ENCODE data around the gene PDYN. TPM values are rescaled to one million over a fixed set of nuclear protein-coding genes. Genes with fewer than 3 reads are reported as not detected.

PDYN gene
- total RNA-seq, 4 donors from 2014 or later: not detected

DNA sequence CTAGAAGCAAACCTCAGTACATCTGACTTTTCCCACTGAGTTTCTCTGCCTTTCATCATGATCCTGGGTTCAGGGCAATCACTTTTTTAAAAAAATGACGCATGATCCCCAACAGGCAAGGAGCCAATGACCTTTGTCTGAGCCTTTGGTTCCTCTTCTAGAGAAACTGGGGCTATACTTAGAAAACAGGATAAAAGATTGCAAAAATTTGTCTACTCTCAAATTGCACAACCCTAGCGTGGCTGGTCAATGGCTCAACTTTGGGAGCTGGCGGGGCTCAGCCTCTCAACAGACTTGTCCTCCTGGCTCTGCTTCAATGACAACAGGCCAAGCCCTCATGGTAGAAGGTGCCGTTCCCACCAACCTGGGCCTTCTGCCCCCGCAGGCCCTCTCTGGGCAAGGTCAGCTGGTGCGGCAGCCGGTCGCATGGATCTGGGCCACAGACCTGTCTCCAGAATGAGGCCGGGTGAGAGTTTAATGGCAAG, 48.7 kb downstream of the PDYN start:
- Histone ChIP-seq H3K27ac (no peak overlapping the region), H3K9me3 (no peaks in the 10 kb centered on the region), H3K27me3 (no peaks in the 10 kb centered on the region), H3K4me1 (peaks cover 13 to 23% of the 10 kb centered on the region in 2 donors), H3K4me3 (replicated peaks in 1 of 3) (no peak overlapping the region), H3K36me3 (no peaks in the 10 kb centered on the region)
- peak; percentile 14 for DNase-seq
- intact Hi-C loops (cut with DNase I): no loop called here
- 64 to 82% methylated on average over 8 to 9 of the region's 9 CpGs for WGBS, 2 donors
- TF ChIP-seq, protein P1, sequence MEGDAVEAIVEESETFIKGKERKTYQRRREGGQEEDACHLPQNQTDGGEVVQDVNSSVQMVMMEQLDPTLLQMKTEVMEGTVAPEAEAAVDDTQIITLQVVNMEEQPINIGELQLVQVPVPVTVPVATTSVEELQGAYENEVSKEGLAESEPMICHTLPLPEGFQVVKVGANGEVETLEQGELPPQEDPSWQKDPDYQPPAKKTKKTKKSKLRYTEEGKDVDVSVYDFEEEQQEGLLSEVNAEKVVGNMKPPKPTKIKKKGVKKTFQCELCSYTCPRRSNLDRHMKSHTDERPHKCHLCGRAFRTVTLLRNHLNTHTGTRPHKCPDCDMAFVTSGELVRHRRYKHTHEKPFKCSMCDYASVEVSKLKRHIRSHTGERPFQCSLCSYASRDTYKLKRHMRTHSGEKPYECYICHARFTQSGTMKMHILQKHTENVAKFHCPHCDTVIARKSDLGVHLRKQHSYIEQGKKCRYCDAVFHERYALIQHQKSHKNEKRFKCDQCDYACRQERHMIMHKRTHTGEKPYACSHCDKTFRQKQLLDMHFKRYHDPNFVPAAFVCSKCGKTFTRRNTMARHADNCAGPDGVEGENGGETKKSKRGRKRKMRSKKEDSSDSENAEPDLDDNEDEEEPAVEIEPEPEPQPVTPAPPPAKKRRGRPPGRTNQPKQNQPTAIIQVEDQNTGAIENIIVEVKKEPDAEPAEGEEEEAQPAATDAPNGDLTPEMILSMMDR (IDR thresholded peaks at IDR 0.05): no peak
- no peak for TF ChIP-seq POLR2A (IDR thresholded peaks at IDR 0.05)

DNA sequence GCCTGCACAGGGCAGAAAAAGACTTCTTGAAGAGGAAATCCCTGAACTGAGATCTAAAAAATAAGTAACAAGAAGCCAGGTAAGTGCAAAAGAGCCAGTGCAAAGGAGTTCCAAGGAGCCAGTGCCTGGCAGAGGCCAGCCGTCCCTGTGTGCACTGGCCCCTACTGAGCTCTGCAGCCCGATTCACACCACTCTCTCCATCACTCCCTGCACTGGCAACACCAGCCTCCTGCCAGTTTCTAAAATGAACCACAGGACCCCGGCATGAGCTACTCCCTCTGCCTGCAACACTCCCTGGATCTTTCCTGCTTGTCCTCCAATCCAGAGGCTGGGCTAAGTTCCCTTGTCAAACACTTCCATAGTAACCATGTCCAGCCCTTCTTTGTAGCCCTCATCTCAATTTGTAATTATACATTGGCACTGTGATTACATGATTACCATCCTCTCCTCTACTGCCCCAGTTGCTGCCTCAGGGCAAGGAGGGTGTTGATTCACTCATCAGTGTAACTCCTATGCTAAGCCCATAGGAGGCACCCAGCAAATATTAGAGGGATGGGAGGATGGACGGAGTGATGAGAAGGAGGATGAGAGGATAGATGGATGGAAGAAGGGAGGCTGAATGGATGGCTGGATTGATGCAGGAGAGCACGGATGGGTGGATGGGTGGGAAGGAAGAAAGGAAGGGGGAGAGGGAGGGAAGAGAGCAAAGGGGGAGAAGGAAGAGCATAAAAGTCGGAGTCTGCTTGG, 49.3 kb downstream of the PDYN start:
- WGBS, 2 donors: 75 to 77% methylated on average over 6 of the region's 6 CpGs
- TF ChIP-seq, protein P1 (IDR thresholded peaks at IDR 0.05): no peak
- TF ChIP-seq POLR2A (IDR thresholded peaks at IDR 0.05): no peak
- H3K36me3 ChIP-seq: no peaks in the 10 kb centered on the region
- H3K4me3 ChIP-seq (replicated peaks in 1 of 3): no peak overlapping the region
- H3K27ac ChIP-seq: no peak overlapping the region
- no peaks in the 10 kb centered on the region for H3K27me3 ChIP-seq
- no peak for DNase-seq
- no peaks in the 10 kb centered on the region for H3K9me3 ChIP-seq
- H3K4me1 ChIP-seq: peaks cover 9 to 19% of the 10 kb centered on the region in 2 donors
- intact Hi-C loops (cut with DNase I): no loop called here

DNA sequence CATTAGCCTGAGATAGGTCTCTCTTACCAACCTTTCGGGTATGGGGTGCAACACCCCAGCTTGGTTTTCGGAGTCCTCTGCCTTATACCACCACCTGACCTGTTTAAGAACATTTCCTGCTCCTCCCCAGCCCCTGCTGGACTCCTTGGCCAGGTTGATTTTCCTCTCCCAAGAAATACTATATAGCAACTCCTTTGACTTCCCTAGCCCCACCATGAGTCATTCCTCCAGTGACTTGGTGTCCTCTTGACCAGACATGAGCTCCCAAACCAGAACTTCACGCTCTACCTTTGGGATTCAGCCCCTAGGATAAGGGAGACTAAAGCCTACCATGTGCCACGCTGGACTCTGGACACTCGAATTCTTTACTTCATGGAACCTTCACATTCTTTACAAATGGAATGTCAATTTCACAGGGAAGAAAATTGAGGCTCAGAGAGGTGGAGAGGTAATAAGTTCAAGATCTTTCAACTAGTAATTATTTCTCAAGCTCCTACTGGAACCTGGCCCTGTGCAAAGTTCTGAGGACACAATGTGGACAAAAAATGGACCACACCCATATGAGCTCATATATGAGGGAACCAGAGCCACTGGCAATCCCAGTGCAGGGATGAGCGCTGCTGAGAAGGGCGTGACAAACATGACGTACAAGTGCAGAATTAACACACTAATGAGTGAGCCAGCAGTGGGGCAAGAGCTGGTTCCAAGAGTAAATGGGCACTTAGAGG, 50.4 kb downstream of the PDYN start:
- peaks cover 6 to 16% of the 10 kb centered on the region in 2 donors for H3K4me1 ChIP-seq

DNA sequence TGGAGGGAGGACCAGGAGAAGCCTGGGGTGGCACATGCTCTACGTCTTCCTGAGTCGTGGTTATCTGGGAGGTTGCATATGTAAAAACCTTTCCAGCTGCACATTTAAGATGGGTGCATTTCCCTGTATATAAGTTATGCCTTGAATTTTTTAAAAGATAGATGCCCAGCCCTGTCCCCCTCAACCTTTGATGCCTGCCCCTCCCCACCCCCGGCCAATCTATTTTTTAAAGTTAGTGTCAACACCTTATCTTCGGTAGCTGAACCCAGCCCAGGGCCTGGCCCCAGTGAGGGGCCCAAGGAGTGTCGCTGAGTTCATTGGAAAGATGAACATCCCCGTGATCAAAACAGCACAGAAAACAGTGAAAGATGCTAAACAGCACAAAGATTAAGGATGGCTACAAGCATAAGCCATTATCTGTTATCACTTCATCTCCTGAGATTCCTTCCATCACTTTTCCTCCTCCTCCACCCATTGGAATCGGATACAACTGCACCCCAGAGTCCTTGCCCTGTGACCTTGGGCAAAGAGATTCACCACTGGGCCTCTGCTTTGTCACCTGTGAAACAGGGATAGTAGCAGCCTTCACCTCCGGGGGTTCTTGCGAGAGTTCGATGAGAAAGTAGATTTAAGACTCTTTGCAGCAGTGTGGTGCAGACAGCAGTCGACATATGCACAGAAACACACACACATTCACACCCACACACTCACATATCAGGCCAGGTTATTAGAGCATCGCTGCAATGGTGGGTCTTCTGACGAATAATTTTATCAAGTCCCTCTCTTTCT, 51.2 kb downstream of the PDYN start:
- Histone ChIP-seq H3K4me3 (replicated peaks in 1 of 3) (no peak overlapping the region), H3K4me1 (peaks cover 6 to 16% of the 10 kb centered on the region in 2 donors), H3K9me3 (no peaks in the 10 kb centered on the region), H3K27me3 (no peaks in the 10 kb centered on the region), H3K27ac (no peak overlapping the region), H3K36me3 (no peaks in the 10 kb centered on the region)
- 84 to 88% methylated on average over 13 of the region's 13 CpGs for WGBS, 2 donors
- TF ChIP-seq POLR2A (IDR thresholded peaks at IDR 0.05): no peak
- intact Hi-C loops (cut with DNase I): no loop called here
- DNase-seq: no peak

More for the DNA sequence above, 50.4 kb downstream of the PDYN start:
- Histone ChIP-seq H3K4me3 (replicated peaks in 1 of 3) (no peak overlapping the region), H3K27me3 (no peaks in the 10 kb centered on the region), H3K9me3 (no peaks in the 10 kb centered on the region), H3K36me3 (no peaks in the 10 kb centered on the region), H3K27ac (no peak overlapping the region)
- 86% methylated on average over 8 of the region's 8 CpGs for WGBS, 2 donors
- DNase-seq: peak in 1 of 2 donors; percentile 17
- intact Hi-C loops (cut with DNase I): no loop called here
- TF ChIP-seq, protein P1 (IDR thresholded peaks at IDR 0.05): no peak

DNA sequence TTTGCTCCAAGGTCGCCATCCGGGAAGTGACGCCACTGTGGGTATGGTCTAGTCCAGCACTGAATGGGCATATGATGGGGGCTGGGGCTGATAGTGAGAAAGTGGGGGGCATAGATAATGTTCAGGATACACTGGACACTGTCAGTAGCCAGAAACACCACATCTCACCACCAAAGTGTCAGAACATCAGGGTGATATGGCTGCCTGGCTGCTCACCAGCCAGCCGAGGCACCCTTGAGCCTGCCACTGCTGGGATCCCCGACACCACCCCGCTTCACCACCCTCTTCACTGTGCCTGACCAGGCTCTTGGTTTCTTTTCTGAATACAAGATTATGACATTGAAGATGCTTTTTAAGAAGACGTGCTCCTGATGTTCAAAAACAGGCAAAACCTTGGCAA, 51.8 kb downstream of the PDYN start:
- Histone ChIP-seq H3K36me3 (no peaks in the 10 kb centered on the region), H3K27ac (no peak overlapping the region), H3K27me3 (no peaks in the 10 kb centered on the region), H3K9me3 (no peaks in the 10 kb centered on the region), H3K4me1 (peaks cover 3 to 11% of the 10 kb centered on the region in 2 donors), H3K4me3 (replicated peaks in 1 of 3) (no peak overlapping the region)
- DNase-seq: no peak
- intact Hi-C loops (cut with DNase I): no loop called here
- 84 to 91% methylated on average over 7 of the region's 7 CpGs for WGBS, 2 donors
- TF ChIP-seq, protein P1 (IDR thresholded peaks at IDR 0.05): no peak
- no peak for TF ChIP-seq POLR2A (IDR thresholded peaks at IDR 0.05)
